HL-60 (cell line): ENCODE data around the gene AGPAT3.

Experiments used
- CTCF ChIP-seq: IDR thresholded peaks from one replicate; pipeline ENCODE4 v1.5.1; 2011; ENCODE audit warnings: low read length, control low read depth, inconsistent platforms; ENCODE audit not compliant: insufficient read depth
- GABPA ChIP-seq: IDR thresholded peaks from 2 replicates; pipeline ENCODE4 v1.6.1; 2012; ENCODE audit warnings: low read depth
- POLR2AphosphoS5 ChIP-seq: IDR thresholded peaks from 2 replicates; pipeline ENCODE4 v1.6.1; 2012; ENCODE audit warnings: low read depth
- REST ChIP-seq: IDR thresholded peaks from 2 replicates; pipeline ENCODE4 v1.6.1; 2012; ENCODE audit warnings: low read depth; ENCODE audit not compliant: insufficient replicate concordance

GRCh38 chr21:43966946-43967512 is 102.0 kb downstream of the AGPAT3 start:
- TF ChIP-seq CTCF, result no peak
- no peak for TF ChIP-seq GABPA
- no peak for TF ChIP-seq POLR2AphosphoS5
- no peak for TF ChIP-seq REST
